ENCODE measurements around the gene PITHD1.
"Not testable (repeated sequence)": the region's sequence is repeated elsewhere in the genome, so short reads cannot be mapped to it uniquely, and the experiment has no call there.

PITHD1 gene

GRCh38 chr1:23774174-23774880 is 3.9 kb upstream of the PITHD1 start:
- DNase-seq = no peak

GRCh38 chr1:23776217-23776616 is 2.0 kb upstream of the PITHD1 start:
- no peak for DNase-seq

GRCh38 chr1:23779826-23780371 is 1.7 kb downstream of the PITHD1 start:
- DNase-seq = no peak

- not testable (repeated sequence) for DNase-seq
These were observed 4.9 kb downstream of the PITHD1 start for GRCh38 chr1:23783141-23783540.

GRCh38 chr1:23784846-23785245 is 6.6 kb downstream of the PITHD1 start:
- DNase-seq = no peak

- no peak for DNase-seq
These were observed 9.5 kb downstream of the PITHD1 start for GRCh38 chr1:23787701-23788100.

- no peak for DNase-seq
These were observed 10.5 kb downstream of the PITHD1 start for GRCh38 chr1:23788695-23789094.

GRCh38 chr1:23790696-23791515 is 12.7 kb downstream of the PITHD1 start, which contains the start of gene LYPLA2:
Gene LYPLA2 (plus strand): TSS chr1:23791145. CDS start chr1:23792683, 1,538 bp downstream.
- peak; percentile 97 for DNase-seq

GRCh38 chr1:23791516-23792047 is 13.4 kb downstream of the PITHD1 start:
- no peak for DNase-seq

GRCh38 chr1:23792151-23792945 is 14.1 kb downstream of the PITHD1 start:
- DNase-seq = no peak

- DNase-seq = no peak
These were observed 15.0 kb downstream of the PITHD1 start for GRCh38 chr1:23793018-23793781.

- DNase-seq = no peak
These were observed 15.9 kb downstream of the PITHD1 start for GRCh38 chr1:23793861-23794731.

GRCh38 chr1:23794732-23795182 is 16.5 kb downstream of the PITHD1 start:
- DNase-seq = not testable (repeated sequence)

GRCh38 chr1:23795676-23796465 is 17.7 kb downstream of the PITHD1 start:
- DNase-seq = no peak

- no peak for DNase-seq
These were observed 18.5 kb downstream of the PITHD1 start for GRCh38 chr1:23796466-23797271.

- no peak for DNase-seq
These were observed 19.5 kb downstream of the PITHD1 start for GRCh38 chr1:23797478-23798448.

- DNase-seq = no peak
These were observed 20.5 kb downstream of the PITHD1 start for GRCh38 chr1:23798662-23799142.

- DNase-seq = no peak
These were observed 21.0 kb downstream of the PITHD1 start for GRCh38 chr1:23799255-23799569.

Measured in right forelimb (tissue), 1 donor.